ENCODE measurements around the gene PSMB8. TPM values are rescaled to one million over a fixed set of nuclear protein-coding genes. Genes with fewer than 3 reads are reported as not detected.

The PSMB8 gene
- total and polyA plus RNA-seq, 2 of the 4 experiments (the other 2 are of a cell fraction) = 31.6 to 33.3 TPM

DNA sequence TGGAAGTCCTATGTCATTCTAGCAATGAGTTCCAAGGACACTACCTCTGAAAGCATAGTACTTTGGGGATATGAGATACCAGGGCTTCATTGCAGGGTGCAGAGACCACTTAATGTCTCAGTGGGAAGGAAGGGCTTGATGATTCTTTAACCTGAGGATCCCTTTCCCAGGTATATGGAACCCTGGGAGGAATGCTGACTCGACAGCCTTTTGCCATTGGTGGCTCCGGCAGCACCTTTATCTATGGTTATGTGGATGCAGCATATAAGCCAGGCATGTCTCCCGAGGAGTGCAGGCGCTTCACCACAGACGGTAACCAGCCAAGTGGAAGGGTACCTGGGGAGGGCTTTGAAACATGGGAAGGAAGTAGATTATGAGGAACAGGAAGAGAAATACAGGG is 14.3 kb upstream of the PSMB8 start:
- no peak overlapping the region for H3K4me3 ChIP-seq (ENCODE audit: insufficient read depth, low read depth, low read length)
- CTCF ChIA-PET = interaction anchor here (1.5 to 2.4 kb wide), 2 partner anchors 10 to 19 kb away, joined by 6 to 8 read pairs; partner anchors contain the start of gene TAP2
- no peaks in the 10 kb centered on the region for H3K27me3 ChIP-seq (ENCODE audit: control insufficient read depth, insufficient read depth, low read length)
- H3K36me3 ChIP-seq (ENCODE audit: control insufficient read depth, insufficient read depth, low read length) = no peaks in the 10 kb centered on the region; the same call in 1 of the 2 replicates
- no peak for DNase-seq
- H3K9me3 ChIP-seq (ENCODE audit: control insufficient read depth, insufficient read depth, low read length) = no peaks in the 10 kb centered on the region
- no peak for ATAC-seq (ENCODE audit: low read depth)
- dilution Hi-C loops (cut with HindIII; ENCODE audit: low sequenced_read_pairs, unreplicated experiment) = no loop called here
- H2AFZ ChIP-seq (replicated peaks; ENCODE audit: low read length, poor library complexity) = no peak overlapping the region
- H3K14ac ChIP-seq (replicated peaks; ENCODE audit: low read depth, low read length) = no peak overlapping the region
- no peak overlapping the region for H4K8ac ChIP-seq (ENCODE audit: low read depth in 2 of 2, low read length in 2 of 2)
- H3K9ac ChIP-seq (ENCODE audit: low read depth, low read length) = no peak overlapping the region
- no peak overlapping the region for H4K91ac ChIP-seq (ENCODE audit: insufficient read depth, low read depth, low read length)
- H3K23ac ChIP-seq (ENCODE audit: low read depth, low read length) = no peak overlapping the region
- no TSS peak for BruUV-seq (replicated peaks)
- H3K9me1 ChIP-seq (ENCODE audit: insufficient read depth, low read length) = no peaks in the 10 kb centered on the region
- H2BK15ac ChIP-seq (ENCODE audit: low read depth, low read length) = no peak overlapping the region
- TF ChIP-seq MAFK (IDR thresholded peaks at IDR 0.05; ENCODE audit: low read depth, low read length) (peak; percentile 65), CEBPB (IDR thresholded peaks at IDR 0.05; ENCODE audit: low read depth, low read length) (no peak)
- no peak overlapping the region for H2BK120ac ChIP-seq (ENCODE audit: low read depth, low read length)
- H2BK5ac ChIP-seq (ENCODE audit: low read depth, low read length, poor library complexity, severe bottlenecking) = no peak overlapping the region
- H2AK9ac ChIP-seq (replicated peaks; ENCODE audit: low read depth, low read length, poor library complexity) = no peak overlapping the region
- H3K4me1 ChIP-seq (ENCODE audit: control insufficient read depth, insufficient read depth, low read length) = peaks cover 2% of the 10 kb centered on the region; the same call in 1 of the 2 replicates
- no peak overlapping the region for H3K27ac ChIP-seq (ENCODE audit: insufficient read depth, low read length)
- H3K4me2 ChIP-seq (ENCODE audit: low read depth, low read length) = no peak overlapping the region
- H2AK5ac ChIP-seq (ENCODE audit: low read depth, low read length) = no peak overlapping the region
- no peak overlapping the region for H2BK20ac ChIP-seq (ENCODE audit: low read depth, low read length)
- no peak overlapping the region for H4K5ac ChIP-seq (ENCODE audit: low read depth, low read length)
- WGBS, 2 experiments (ENCODE audit: extremely low coverage in 2 of 2, insufficient read length in 1 of 2) = 86% methylated on average over 3 of the region's 5 CpGs; no CpG with 5 or more reads in 1 of the 2 experiments
- no peak overlapping the region for H3K4ac ChIP-seq (ENCODE audit: low read depth, low read length)
- POLR2A ChIA-PET (ENCODE audit: unreplicated experiment) = interaction anchor here (1.5 kb wide), 1 partner anchor 10 kb away, joined by 3 read pairs; no protein-coding TSS in a partner anchor
- H3K18ac ChIP-seq (ENCODE audit: low read depth, low read length) = no peak overlapping the region
- in situ Hi-C loops (cut with MboI; ENCODE audit: low sequenced_read_pairs) = no loop called here
- intact Hi-C loops (cut with micrococcal nuclease) = no loop called here
- no peaks in the 10 kb centered on the region for H4K20me1 ChIP-seq (ENCODE audit: insufficient read depth, low read length)
- H3K79me1 ChIP-seq (ENCODE audit: low read depth in 1 of 2, low read length in 2 of 2) = peaks cover 0 to 6% of the 10 kb centered on the region in 2 experiments; a peak in 1 of 4 replicates
- no peak overlapping the region for H3K56ac ChIP-seq (ENCODE audit: extremely low read depth, insufficient read depth, low read length)

Measured in IMR-90 (cell line).